Measurements from ENCODE around the gene PTPRM.

PTPRM gene

GRCh38 chr18:7575465-7576028, 8.4 kb downstream of the PTPRM start:
- no peak overlapping the region for H3K4me3 ChIP-seq (replicated peaks in 1 of 2; ENCODE audit: low read depth in 2 of 2, low read length in 2 of 2)
- TF ChIP-seq, protein P1, sequence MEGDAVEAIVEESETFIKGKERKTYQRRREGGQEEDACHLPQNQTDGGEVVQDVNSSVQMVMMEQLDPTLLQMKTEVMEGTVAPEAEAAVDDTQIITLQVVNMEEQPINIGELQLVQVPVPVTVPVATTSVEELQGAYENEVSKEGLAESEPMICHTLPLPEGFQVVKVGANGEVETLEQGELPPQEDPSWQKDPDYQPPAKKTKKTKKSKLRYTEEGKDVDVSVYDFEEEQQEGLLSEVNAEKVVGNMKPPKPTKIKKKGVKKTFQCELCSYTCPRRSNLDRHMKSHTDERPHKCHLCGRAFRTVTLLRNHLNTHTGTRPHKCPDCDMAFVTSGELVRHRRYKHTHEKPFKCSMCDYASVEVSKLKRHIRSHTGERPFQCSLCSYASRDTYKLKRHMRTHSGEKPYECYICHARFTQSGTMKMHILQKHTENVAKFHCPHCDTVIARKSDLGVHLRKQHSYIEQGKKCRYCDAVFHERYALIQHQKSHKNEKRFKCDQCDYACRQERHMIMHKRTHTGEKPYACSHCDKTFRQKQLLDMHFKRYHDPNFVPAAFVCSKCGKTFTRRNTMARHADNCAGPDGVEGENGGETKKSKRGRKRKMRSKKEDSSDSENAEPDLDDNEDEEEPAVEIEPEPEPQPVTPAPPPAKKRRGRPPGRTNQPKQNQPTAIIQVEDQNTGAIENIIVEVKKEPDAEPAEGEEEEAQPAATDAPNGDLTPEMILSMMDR (IDR thresholded peaks at IDR 0.05; ENCODE audit: low read depth, low read length) = no peak
- peak; percentile 45 to 68 for DNase-seq (ENCODE audit: low read depth in 2 of 2)

DNA sequence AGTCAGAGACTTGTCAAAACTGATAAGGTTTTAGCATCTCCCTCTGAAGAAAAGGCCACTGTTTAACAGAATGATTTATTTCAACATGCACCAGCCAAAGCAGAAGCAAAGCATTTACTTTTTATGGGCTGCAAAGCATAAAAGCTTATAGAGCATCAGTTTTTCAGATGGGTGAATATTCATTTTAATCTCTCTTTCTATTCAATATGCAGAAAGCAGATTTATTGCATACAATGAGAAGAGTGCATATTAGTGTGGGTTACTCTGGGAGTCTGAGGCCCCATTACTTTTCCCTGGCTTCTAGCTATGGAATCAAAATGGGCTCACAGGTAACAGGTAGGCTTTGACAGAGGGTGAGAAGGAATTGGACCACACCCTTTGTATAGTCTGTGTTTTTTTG, 9.0 kb downstream of the PTPRM start:
- TF ChIP-seq, protein P1 (IDR thresholded peaks at IDR 0.05; ENCODE audit: low read depth, low read length) = no peak
- no peak overlapping the region for H3K4me3 ChIP-seq (replicated peaks in 1 of 2; ENCODE audit: low read depth in 2 of 2, low read length in 2 of 2)
- DNase-seq (ENCODE audit: low read depth in 2 of 2) = no peak

- peak in 1 of 2 donors; percentile 65 for DNase-seq (ENCODE audit: low read depth in 2 of 2)
- TF ChIP-seq, protein P1 (IDR thresholded peaks at IDR 0.05; ENCODE audit: low read depth, low read length) = no peak
- H3K4me3 ChIP-seq (replicated peaks in 1 of 2; ENCODE audit: low read depth in 2 of 2, low read length in 2 of 2) = no peak overlapping the region
Measured at GRCh38 chr18:7576685-7577084, 9.6 kb downstream of the PTPRM start.

- peak; percentile 61 to 81 for DNase-seq (ENCODE audit: low read depth in 2 of 2)
- TF ChIP-seq, protein P1 (IDR thresholded peaks at IDR 0.05; ENCODE audit: low read depth, low read length) = no peak
- H3K4me3 ChIP-seq (replicated peaks in 1 of 2; ENCODE audit: low read depth in 2 of 2, low read length in 2 of 2) = no peak overlapping the region
Measured at GRCh38 chr18:7577706-7578105, 10.6 kb downstream of the PTPRM start.

- TF ChIP-seq, protein P1 (IDR thresholded peaks at IDR 0.05; ENCODE audit: low read depth, low read length) = no peak
- no peak overlapping the region for H3K4me3 ChIP-seq (replicated peaks in 1 of 2; ENCODE audit: low read depth in 2 of 2, low read length in 2 of 2)
- peak in 1 of 2 donors; percentile 25 for DNase-seq (ENCODE audit: low read depth in 2 of 2)
Measured at GRCh38 chr18:7579176-7579917, 12.2 kb downstream of the PTPRM start.

- no peak overlapping the region for H3K4me3 ChIP-seq (replicated peaks in 1 of 2; ENCODE audit: low read depth in 2 of 2, low read length in 2 of 2)
- TF ChIP-seq, protein P1 (IDR thresholded peaks at IDR 0.05; ENCODE audit: low read depth, low read length) = no peak
- no peak for DNase-seq (ENCODE audit: low read depth in 2 of 2)
Measured at GRCh38 chr18:7579918-7580542, 12.9 kb downstream of the PTPRM start.
